Activated naive CD4-positive, alpha-beta T cell treated with anti-CD3 and anti-CD28 coated beads, Interleukin-2, amount 50 U/mL, for 24 hours (primary cell): ENCODE data around the gene OBSL1.
A peak's percentile ranks its signal among the peaks of the same experiment; 100 is the strongest.

ENCODE experiments used
- H3K27ac Mint-ChIP-seq: one replicate; pipeline ENCODE4 v1.8.0; 2021; ENCODE audit warnings: mild to moderate bottlenecking, mixed read lengths
- H3K27me3 Mint-ChIP-seq: one replicate; pipeline ENCODE4 v1.8.0; 2021; ENCODE audit warnings: mixed read lengths
- H3K36me3 Mint-ChIP-seq: one replicate; pipeline ENCODE4 v1.8.0; 2021; ENCODE audit warnings: mixed read lengths
- H3K4me1 Mint-ChIP-seq: one replicate; pipeline ENCODE4 v1.8.0; 2021; ENCODE audit warnings: mixed read lengths
- H3K4me3 Mint-ChIP-seq: one replicate; pipeline ENCODE4 v1.8.0; 2021; ENCODE audit warnings: mild to moderate bottlenecking, mixed read lengths
- H3K9me3 Mint-ChIP-seq: one replicate; pipeline ENCODE4 v1.8.0; 2021; ENCODE audit warnings: mixed read lengths

The OBSL1 gene

DNA sequence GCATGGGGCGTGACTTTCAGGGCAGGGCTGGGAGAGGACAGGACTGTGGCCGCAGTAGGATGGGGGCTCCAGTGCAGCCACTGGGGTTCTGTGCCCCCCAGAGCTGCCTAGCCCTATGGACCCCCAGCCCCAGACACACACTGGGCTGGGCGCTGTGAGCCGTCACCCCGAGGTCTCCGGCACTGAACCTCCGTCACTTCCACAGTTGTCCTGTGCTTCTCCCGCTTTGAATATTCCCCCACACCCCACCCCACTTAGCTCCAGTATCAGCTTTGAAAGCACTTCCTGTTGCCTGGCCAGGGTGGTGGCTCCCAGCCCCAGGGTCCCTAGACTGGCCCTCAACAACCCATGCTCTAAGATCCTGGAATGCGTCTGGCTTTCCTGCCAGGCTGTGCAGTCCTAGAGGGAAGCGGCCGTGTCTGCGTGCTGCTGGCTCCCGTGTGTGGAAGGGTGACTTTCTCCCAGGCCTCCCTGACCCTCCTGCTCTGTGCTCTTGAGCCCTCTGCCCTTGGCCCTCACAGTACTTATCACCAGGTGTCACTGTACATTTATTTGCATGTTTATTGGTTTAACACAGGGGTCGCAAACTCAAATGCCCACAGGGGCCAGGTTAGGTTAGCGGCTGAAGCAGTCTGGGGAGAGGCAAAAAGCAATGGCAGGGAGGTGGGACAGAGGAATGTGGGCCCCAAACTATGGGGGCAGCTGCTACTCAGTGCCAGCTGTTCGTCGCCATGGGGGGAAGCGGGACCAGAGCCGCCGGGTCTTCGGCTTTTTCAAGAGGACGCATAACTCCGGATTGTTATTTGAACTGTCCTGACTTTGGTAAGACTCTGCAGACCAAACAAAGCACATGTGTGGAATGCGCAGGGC, 9.9 kb downstream of the OBSL1 start:
- H3K27me3 Mint-ChIP-seq: peaks cover 11% of the 10 kb centered on the region
- no peak overlapping the region for H3K4me3 Mint-ChIP-seq
- H3K4me1 Mint-ChIP-seq: no peaks in the 10 kb centered on the region
- no peaks in the 10 kb centered on the region for H3K9me3 Mint-ChIP-seq
- H3K36me3 Mint-ChIP-seq: no peaks in the 10 kb centered on the region
- H3K27ac Mint-ChIP-seq: no peak overlapping the region

DNA sequence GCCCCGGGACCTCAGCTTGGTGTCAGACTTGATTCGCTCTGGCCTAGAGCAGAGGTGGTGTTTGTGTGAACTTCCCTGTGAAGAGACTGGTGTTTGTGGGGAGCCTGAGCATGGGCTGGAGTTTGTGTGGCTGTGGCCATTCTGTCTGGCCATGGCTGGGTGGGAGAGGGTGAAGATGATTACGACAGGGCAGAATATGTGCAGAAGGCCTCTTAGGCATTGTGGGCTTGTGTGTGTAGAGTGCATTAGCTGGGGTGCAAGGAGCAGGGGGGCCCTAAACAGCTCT, 10.5 kb downstream of the OBSL1 start:
- peaks cover 11% of the 10 kb centered on the region for H3K27me3 Mint-ChIP-seq

DNA sequence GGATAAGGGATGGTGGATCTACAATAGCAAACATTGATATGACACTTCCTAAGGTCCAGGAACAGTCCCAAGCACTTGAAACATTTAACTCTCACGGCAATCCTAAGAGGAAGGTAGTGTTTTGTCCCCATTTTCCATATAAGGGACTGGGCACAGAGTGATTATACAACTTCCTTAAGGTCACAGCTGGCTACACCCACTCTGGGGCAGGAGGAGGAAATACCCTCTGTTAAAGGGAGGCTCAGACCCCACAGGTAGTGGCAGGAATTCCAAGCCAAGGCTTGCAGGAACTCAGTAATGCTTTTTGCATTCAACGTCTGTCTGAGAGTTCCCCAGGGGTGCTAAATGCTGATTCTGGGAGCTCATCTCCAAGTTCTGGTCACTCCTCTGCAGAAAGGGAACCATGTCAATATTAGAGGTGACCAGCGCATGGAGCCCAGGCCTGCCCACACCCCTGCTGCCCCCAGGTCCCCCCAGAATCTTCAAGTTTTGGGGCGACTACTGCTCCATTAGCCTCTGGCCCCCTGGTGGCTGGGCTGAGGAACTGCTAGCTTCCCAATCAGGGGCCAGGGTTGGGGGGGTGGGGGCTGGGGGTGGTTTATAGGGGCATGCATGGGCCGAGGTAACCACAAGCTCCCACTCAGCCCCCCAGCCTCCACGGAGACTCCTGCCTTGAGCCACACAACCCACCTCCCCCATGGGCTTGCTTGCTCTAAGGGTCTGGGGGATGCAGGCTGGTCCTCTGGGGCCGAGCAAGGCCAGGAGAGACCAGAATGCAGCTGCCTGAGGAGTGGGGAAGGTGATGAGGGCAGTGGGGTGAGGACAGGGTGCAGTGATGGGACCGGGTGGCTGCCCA, 11.1 kb downstream of the OBSL1 start:
- Mint-ChIP-seq H3K4me3 (no peak overlapping the region), H3K27me3 (peaks cover 11% of the 10 kb centered on the region), H3K27ac (no peak overlapping the region), H3K9me3 (no peaks in the 10 kb centered on the region), H3K36me3 (no peaks in the 10 kb centered on the region), H3K4me1 (no peaks in the 10 kb centered on the region)

More for the DNA sequence above, 10.5 kb downstream of the OBSL1 start:
- H3K27ac Mint-ChIP-seq: no peak overlapping the region
- no peak overlapping the region for H3K4me3 Mint-ChIP-seq
- H3K9me3 Mint-ChIP-seq: no peaks in the 10 kb centered on the region
- no peaks in the 10 kb centered on the region for H3K4me1 Mint-ChIP-seq
- H3K36me3 Mint-ChIP-seq: no peaks in the 10 kb centered on the region

DNA sequence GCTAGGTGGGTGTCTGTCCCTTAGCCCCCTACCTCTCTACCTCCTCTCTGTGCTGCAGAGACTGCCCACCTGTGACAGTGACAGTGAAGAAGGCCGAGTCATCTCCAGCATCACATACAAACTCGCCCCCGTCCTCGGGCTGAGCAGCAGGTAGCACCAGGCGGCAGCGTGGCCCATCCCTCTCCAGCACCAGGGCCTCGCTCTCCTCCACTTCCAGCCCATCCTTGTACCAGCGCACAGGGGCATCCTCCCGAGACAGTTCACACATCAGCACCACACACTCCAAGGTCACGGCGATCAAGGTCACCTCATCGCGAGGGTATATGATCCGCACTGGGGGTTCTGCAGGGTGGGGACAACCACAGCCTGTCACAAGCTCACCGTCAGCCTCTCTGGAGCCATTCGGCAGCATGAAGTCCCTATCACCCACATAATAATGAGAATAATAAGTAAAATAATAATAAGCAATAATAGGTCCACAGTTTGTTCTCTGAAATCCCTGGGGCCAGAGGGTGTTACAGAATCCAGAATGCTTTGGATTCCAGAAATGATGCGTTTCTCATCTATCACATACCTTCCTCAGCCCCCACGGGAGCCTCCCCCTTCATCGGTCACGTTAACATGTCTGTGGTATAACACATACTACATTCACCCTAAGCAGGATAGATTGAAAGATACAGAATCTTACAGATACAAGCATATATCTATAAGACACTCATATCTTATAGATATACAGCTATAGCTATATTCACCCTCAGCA, 12.0 kb downstream of the OBSL1 start:
- Mint-ChIP-seq H3K27me3 (peaks cover 12% of the 10 kb centered on the region), H3K9me3 (no peaks in the 10 kb centered on the region), H3K36me3 (no peaks in the 10 kb centered on the region), H3K4me1 (no peaks in the 10 kb centered on the region), H3K27ac (no peak overlapping the region), H3K4me3 (no peak overlapping the region)

DNA sequence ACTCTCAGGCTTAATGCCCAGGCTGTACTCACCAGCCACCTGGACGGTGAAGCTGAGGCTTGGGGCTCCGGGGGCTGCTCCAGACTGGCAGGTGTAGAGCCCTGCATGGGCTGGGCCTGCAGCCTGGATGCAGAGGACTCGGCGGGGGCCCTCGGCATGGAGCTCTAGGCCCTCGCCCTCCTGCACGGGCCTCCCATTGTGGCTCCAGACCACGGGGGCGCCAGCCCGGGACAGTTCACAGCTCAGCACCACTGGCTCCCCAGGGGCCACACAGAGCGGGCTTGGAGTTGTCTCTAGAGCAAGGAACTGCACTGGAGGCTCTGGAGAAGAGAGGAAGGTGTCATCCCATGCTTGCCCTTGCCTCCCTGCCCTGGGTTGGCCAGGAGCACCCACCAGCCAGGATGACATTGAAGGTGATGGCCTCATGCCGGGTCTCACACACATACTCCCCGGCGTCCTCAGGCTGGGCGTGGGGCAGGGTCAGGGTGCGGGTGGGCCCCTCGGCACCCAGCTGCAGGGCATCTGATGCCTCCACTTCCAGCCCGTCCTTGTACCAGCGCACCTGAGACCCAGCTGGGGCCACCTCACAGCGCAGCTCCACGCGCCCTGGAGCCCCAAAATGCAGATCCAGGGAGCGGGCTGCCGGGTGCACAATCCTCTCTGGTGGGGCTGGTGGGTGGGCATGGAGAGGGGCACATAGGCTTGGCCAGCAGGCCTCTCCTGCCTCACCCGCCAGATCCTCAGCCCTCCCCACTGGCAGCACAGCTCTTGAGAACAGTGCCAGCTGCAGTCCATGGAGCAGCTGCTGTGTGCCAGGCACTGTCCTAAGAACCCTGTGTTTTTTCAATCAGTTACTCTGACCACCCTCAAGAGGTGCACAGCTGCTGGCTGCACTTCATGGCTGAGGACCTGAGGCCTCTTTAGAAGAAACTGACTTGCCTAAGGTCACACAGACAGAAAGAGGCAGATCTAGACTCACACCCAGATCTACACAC, 13.3 kb downstream of the OBSL1 start:
- H3K4me3 Mint-ChIP-seq: no peak overlapping the region
- no peak overlapping the region for H3K27ac Mint-ChIP-seq
- no peaks in the 10 kb centered on the region for H3K9me3 Mint-ChIP-seq
- H3K36me3 Mint-ChIP-seq: no peaks in the 10 kb centered on the region
- H3K4me1 Mint-ChIP-seq: no peaks in the 10 kb centered on the region
- H3K27me3 Mint-ChIP-seq: peaks cover 20% of the 10 kb centered on the region

DNA sequence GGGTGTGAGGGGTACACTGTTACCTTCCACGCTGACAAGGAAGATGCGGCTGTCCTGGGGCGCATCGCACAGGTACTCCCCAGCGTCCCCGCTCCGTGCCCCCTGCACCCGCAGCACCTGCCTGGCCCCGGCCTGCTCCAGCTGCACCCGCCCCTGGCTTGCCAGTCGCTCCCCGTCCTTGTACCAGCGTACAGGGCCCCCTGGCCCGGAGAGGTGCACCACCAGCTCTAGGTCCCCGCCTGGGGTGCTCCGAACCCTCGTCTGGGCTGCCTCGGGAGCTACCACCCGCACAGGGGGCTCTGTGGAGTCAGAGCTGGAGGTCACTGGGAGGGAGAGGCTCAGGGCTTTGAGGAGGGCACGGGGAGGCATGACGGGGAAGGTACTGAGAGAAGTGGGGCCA, 14.0 kb downstream of the OBSL1 start:
- H3K27ac Mint-ChIP-seq: no peak overlapping the region
- no peaks in the 10 kb centered on the region for H3K4me1 Mint-ChIP-seq
- no peaks in the 10 kb centered on the region for H3K36me3 Mint-ChIP-seq
- no peak overlapping the region for H3K4me3 Mint-ChIP-seq
- no peaks in the 10 kb centered on the region for H3K9me3 Mint-ChIP-seq
- H3K27me3 Mint-ChIP-seq: peaks cover 18% of the 10 kb centered on the region

DNA sequence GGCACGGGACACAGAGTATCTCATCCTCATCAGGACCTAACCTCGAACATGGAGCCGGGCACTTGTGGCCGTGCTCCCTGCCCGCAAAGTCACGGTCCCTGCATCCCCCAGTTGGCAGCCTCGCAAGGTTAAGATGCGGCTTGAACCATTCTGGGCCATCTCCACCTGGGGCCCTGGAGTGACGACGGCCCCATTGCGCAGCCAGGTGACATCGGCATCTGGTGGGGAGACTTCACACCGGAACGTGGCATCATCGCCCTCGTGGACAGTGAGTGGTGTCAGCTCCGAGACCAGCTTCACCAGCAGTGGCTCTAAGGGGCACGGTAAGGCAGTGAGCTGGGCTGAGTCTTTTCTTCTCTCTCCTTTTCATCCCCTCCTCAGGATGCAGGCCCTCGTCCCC, 14.9 kb downstream of the OBSL1 start:
- Mint-ChIP-seq H3K9me3 (no peaks in the 10 kb centered on the region), H3K36me3 (no peaks in the 10 kb centered on the region), H3K4me1 (no peaks in the 10 kb centered on the region), H3K27me3 (peaks cover 22% of the 10 kb centered on the region), H3K27ac (no peak overlapping the region), H3K4me3 (no peak overlapping the region)

DNA sequence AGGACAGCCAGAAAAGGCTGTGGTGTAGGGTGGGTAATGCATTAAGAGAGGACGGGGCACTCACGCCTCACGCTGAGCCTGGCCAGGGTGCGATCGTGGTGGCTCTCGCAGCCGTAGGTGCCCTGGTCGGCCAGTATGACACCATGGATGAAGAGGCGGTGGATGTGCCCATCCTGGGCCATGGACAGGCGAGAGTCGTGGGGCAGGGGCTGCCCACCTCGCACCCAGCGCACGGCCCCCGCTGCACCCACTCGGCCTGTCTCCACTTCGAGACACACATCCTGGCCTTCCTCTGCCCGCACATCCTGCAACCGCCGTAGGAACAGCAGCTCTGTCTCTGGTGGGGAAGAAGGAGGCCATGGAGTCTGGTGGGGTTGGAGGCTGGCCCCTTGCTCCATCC, 15.4 kb downstream of the OBSL1 start:
- Mint-ChIP-seq H3K36me3 (no peaks in the 10 kb centered on the region), H3K4me1 (no peaks in the 10 kb centered on the region), H3K27ac (no peak overlapping the region), H3K4me3 (no peak overlapping the region), H3K27me3 (peaks cover 23% of the 10 kb centered on the region), H3K9me3 (no peaks in the 10 kb centered on the region)

DNA sequence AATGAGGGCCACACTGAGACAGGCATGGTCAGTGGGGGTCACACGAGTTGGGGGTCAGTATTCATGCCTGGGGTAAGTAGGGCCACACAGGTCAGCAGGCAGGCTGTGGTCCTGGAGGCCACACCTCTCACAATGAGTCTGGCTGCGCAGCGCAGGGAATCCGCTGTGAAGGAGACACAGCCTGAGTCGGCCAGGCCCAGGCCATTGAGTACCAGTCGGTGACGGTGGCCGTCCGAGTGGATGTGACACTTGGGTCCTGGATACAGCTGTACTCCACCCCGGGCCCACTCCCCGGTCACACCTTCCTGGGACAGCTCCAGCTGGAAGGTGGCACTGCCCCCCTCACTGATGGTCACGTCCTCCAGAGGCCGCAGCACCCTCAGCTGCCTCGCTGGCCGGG, 17.0 kb downstream of the OBSL1 start:
- no peak overlapping the region for H3K27ac Mint-ChIP-seq
- H3K27me3 Mint-ChIP-seq: peaks cover 23% of the 10 kb centered on the region
- H3K4me3 Mint-ChIP-seq: no peak overlapping the region
- H3K36me3 Mint-ChIP-seq: no peaks in the 10 kb centered on the region
- no peaks in the 10 kb centered on the region for H3K9me3 Mint-ChIP-seq
- H3K4me1 Mint-ChIP-seq: no peaks in the 10 kb centered on the region

DNA sequence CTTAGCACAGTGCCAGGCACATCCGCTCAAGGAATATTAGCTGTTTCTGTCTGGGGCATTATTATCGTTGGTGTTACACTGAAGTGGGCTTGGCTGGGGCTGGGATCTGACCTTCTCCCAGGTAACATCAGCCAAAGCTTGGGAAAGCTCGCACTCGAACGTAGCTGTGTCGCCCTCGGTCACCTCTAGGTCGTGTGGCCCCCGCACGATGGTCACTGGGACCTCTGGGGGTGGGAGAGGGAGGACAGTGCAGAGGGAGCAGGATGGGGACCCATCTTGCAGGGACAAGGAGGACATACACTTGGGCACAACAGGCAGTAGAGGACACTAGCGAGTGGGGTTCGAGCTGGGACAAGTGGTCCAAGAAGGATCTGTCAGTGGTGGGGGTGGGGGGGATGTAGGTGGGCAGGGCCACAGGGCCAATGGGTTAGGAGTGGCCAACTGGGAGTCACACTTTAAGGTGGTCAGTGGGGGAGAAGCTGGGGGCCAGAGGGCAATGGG, 17.8 kb downstream of the OBSL1 start:
- peaks cover 24% of the 10 kb centered on the region for H3K27me3 Mint-ChIP-seq
- no peaks in the 10 kb centered on the region for H3K9me3 Mint-ChIP-seq
- H3K36me3 Mint-ChIP-seq: no peaks in the 10 kb centered on the region
- no peaks in the 10 kb centered on the region for H3K4me1 Mint-ChIP-seq
- H3K4me3 Mint-ChIP-seq: peak overlapping the region; percentile 42
- no peak overlapping the region for H3K27ac Mint-ChIP-seq

DNA sequence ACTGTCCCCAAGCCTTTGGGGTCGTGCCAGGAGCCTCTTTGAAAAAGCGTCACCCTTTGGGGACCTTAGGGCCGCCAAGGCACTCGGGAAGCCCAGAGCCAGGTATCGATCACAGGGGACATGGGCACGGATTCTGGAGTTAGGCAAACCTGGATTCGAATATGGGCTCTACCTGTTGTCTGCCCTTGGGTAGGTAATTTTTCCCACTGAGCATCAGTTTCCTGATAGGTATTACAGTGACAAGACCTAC, 18.2 kb downstream of the OBSL1 start:
- H3K36me3 Mint-ChIP-seq: no peaks in the 10 kb centered on the region
- no peaks in the 10 kb centered on the region for H3K9me3 Mint-ChIP-seq
- H3K4me3 Mint-ChIP-seq: no peak overlapping the region
- H3K27me3 Mint-ChIP-seq: peaks cover 24% of the 10 kb centered on the region
- H3K27ac Mint-ChIP-seq: no peak overlapping the region
- no peaks in the 10 kb centered on the region for H3K4me1 Mint-ChIP-seq

DNA sequence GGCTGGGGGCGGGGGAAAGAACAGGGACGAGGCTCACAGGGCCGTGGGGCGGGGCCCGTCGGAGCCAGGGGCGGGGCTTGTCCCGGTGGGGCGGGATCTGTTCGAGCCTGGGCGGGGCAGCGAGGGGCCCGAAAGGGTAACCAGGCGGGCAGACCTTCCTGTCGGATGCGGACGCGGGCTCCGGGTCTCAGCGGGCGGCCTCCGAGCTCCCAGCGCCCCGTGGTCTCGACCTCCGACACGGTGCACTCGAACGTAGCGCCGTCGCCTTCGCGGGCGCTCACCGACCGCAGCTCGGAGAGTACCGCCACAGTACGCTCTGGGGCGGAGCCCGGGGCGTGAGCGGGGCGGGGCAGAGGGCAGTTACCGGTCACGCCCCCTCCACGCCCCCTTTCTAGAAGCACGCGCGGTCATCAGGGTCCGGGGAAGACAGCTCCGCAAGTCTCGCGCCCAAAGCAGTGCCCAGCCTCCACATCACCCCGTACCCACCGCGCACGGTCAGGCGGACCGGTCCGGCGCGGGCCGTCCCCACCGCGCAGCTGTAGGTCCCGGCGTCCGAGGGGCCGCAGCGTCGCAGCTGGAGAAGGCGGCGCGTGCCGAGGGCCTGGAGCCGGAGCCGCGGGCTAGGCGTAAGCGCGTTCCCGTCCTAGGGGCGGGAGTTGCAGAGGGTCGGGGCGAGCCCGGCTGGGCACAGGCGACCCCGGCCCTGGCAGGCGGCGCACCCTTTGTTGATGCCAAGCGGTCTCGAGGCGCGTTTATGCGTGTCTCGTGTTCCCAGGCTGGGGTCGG, 18.8 kb downstream of the OBSL1 start:
- no peak overlapping the region for H3K27ac Mint-ChIP-seq
- no peaks in the 10 kb centered on the region for H3K9me3 Mint-ChIP-seq
- peak overlapping the region; percentile 76 for H3K4me3 Mint-ChIP-seq
- H3K36me3 Mint-ChIP-seq: no peaks in the 10 kb centered on the region
- peaks cover 24% of the 10 kb centered on the region for H3K27me3 Mint-ChIP-seq
- H3K4me1 Mint-ChIP-seq: no peaks in the 10 kb centered on the region

DNA sequence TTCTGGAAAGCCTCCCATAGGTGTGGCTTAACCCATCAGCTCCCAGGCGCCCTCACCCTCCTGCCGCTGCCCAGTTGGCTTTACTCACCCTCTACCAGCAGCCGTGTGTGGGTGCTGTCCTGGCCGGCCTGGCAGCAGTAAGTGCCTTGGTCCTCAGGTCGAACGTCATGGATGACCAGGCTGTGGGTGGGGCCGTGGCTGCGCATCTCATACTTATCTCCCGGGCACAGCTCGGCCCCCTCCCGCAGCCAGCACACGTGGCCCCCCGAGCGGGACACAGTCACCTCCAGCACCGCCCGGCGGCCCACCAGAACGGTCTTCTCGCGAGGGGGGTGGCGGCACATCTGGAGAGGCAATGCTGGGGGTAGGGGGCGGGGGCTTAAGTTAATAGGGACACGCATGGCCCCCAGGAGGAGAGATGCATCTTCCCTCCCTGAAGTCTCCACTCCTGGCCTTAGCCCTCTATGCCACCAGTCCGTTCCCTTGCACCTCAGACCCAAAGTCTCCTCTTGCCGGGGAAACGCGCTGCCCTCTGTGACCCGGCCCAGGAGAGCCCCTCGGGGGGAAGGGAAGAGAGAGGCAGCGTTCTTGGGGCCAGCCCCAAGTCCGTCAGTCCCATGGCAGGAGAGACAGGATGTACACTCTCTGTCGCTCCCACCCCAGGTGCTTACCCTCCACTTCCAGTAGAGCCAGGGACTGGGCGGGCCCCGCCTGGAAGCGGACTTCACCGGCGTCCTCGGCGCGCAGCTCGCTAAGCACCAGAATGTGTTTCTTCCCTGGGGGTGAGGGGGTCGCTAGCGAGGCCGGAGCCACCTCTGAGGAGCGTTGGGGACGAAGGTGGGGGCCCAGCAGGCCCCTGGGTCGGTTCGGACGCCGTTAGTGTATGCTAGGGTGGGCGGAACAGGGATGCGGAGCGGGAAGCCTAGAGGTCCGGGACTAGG, 19.6 kb downstream of the OBSL1 start:
- H3K4me1 Mint-ChIP-seq: no peaks in the 10 kb centered on the region
- peak overlapping the region; percentile 35 for H3K27ac Mint-ChIP-seq
- peak overlapping the region; percentile 76 for H3K4me3 Mint-ChIP-seq
- no peaks in the 10 kb centered on the region for H3K36me3 Mint-ChIP-seq
- no peaks in the 10 kb centered on the region for H3K9me3 Mint-ChIP-seq
- H3K27me3 Mint-ChIP-seq: peaks cover 23% of the 10 kb centered on the region
